GM12878 (cell line): ENCODE measurements around the gene RGL1. TPM values are rescaled to one million over a fixed set of nuclear protein-coding genes. Genes with fewer than 3 reads are reported as not detected.

Experiments
- ATAC-seq: fragments of 200-7000 bp; cut with Tn5 transposase; 3 replicates; pipeline ENCODE4 v1.9.1; 2020; ENCODE audit warnings: mild to moderate bottlenecking, moderate library complexity
- BruUV-seq: library from RNA; stranded (reverse); fragments of 400-500 nt; replicated peaks from 2 replicates; lab custom pipeline; 2021; lab: Mats Ljungman, UMichigan
- CTCF ChIA-PET: fragments of 300-600 bp; sonication (Branson Sonifier 250); formaldehyde crosslinking; extraction: SDS; loops from one replicate; lab custom pipeline; 2021; ENCODE audit warnings: inconsistent platforms; lab: Yijun Ruan, JAX
- POLR2A ChIA-PET: fragments of 350-600 bp; formaldehyde crosslinking; extraction: SDS; loops from one replicate; lab custom pipeline; 2021; ENCODE audit warnings: inconsistent platforms; lab: Charles Lee
- RAD21 ChIA-PET: fragments of 300-600 bp; sonication (Branson Sonifier 250); formaldehyde crosslinking; loops from one replicate; lab custom pipeline; 2023; ENCODE audit warnings: antibody characterized with exemption; ENCODE audit not compliant: unreplicated experiment; lab: Charles Lee
- SMC1A ChIA-PET: fragments of 300-600 bp; sonication (Branson Sonifier 250); formaldehyde crosslinking; loops from one replicate; lab custom pipeline; 2023; ENCODE audit not compliant: unreplicated experiment, uncharacterized antibody; lab: Charles Lee
- DNase-seq: peaks from one replicate; pipeline ENCODE4 v3.0.0-alpha.2; 2011; ENCODE audit warnings: low read depth, low spot score
- FAIRE-seq: peaks from 3 replicates; lab custom pipeline; 2011; peaks lifted over from hg19 to GRCh38; lab: Jason Lieb, UNC
- H2AFZ ChIP-seq: 2 replicates; pipeline ENCODE4 v1.6.0; 2011; ENCODE audit warnings: low read depth, low read length, control low read depth; ENCODE audit not compliant: control insufficient read depth
- H3K27ac ChIP-seq: 2 replicates; pipeline ENCODE4 v1.5.1; 2011; ENCODE audit warnings: control low read depth; ENCODE audit not compliant: control insufficient read depth, insufficient read depth
- H3K27me3 ChIP-seq, 2 experiments: replicated peaks in 1 of 2; 2 replicates each; pipeline versions ENCODE4 v1.6.0 to v1.6.1; 2011; ENCODE audit warnings: low read length in 1 of 2; ENCODE audit not compliant: control insufficient read depth in 2 of 2, insufficient read depth in 2 of 2
- H3K36me3 ChIP-seq, 2 experiments: 2 replicates each; pipeline ENCODE4 v1.5.1; 2011; ENCODE audit warnings: low read length in 1 of 2; ENCODE audit not compliant: control insufficient read depth in 2 of 2, insufficient read depth in 2 of 2
- H3K4me1 ChIP-seq: 2 replicates; pipeline ENCODE4 v1.6.1; 2011; ENCODE audit warnings: mild to moderate bottlenecking, low read length, moderate library complexity, mixed read lengths; ENCODE audit not compliant: control insufficient read depth, insufficient read depth
- H3K4me2 ChIP-seq: 2 replicates; pipeline ENCODE4 v1.6.0; 2011; ENCODE audit warnings: control low read depth; ENCODE audit not compliant: control insufficient read depth, insufficient read depth
- H3K4me3 ChIP-seq: fragments of 200-600 bp; sonication (generic); 2 replicates; pipeline ENCODE4 v1.5.1; 2016
- H3K79me2 ChIP-seq: 2 replicates; pipeline ENCODE4 v1.6.0; 2011; ENCODE audit warnings: low read length; ENCODE audit not compliant: control insufficient read depth, insufficient read depth
- H3K9ac ChIP-seq: 2 replicates; pipeline ENCODE4 v1.8.0; 2011; ENCODE audit warnings: low read length, control low read depth, mixed read lengths; ENCODE audit not compliant: control insufficient read depth, insufficient read depth
- H3K9me3 ChIP-seq: replicated peaks from 3 replicates; pipeline ENCODE4 v1.5.1; 2011; ENCODE audit warnings: mild to moderate bottlenecking, low read length; ENCODE audit not compliant: control insufficient read depth, insufficient read depth
- H4K20me1 ChIP-seq: 2 replicates; pipeline ENCODE4 v1.6.0; 2011; ENCODE audit not compliant: control insufficient read depth, insufficient read depth
- HDAC6 ChIP-seq: fragments of 200-600 bp; sonication (generic); IDR thresholded peaks from one replicate; pipeline ENCODE4 v1.8.0; 2017; ENCODE audit warnings: antibody characterized with exemption; ENCODE audit not compliant: unreplicated experiment
- KAT2A ChIP-seq: conservative IDR thresholded peaks from 2 replicates; pipeline ENCODE4 v1.6.1; 2011; ENCODE audit warnings: low read depth, low read length; ENCODE audit not compliant: control insufficient read depth
- MXI1 ChIP-seq: fragments of 150-350 bp; IDR thresholded peaks from 2 replicates; pipeline ENCODE4 v1.6.1; 2011; ENCODE audit warnings: low read depth, mild to moderate bottlenecking, inconsistent platforms, low read length, improper control_type of control experiment
- NFYB ChIP-seq: IDR thresholded peaks from 2 replicates; pipeline ENCODE4 v1.6.1; 2011; ENCODE audit warnings: low read depth, mild to moderate bottlenecking, low read length, improper control_type of control experiment, moderate library complexity; ENCODE audit not compliant: insufficient read depth
- PML ChIP-seq: IDR thresholded peaks from 2 replicates; pipeline ENCODE4 v1.6.1; 2012; ENCODE audit warnings: low read length, inconsistent platforms
- RAD21 ChIP-seq: IDR thresholded peaks from 2 replicates; pipeline ENCODE4 v1.6.1; 2011; ENCODE audit warnings: mild to moderate bottlenecking, low read depth, low read length, moderate library complexity; ENCODE audit not compliant: insufficient read depth
- SRF ChIP-seq, 2 experiments: IDR thresholded peaks; 2 replicates each; pipeline ENCODE4 v1.6.1; 2011; ENCODE audit warnings: low read depth in 2 of 2, low read length in 2 of 2, mild to moderate bottlenecking in 1 of 2, moderate library complexity in 1 of 2
- SUPT20H ChIP-seq: IDR thresholded peaks from 2 replicates; pipeline ENCODE4 v1.6.1; 2011; ENCODE audit warnings: low read depth, mild to moderate bottlenecking, low read length, moderate library complexity, borderline replicate concordance; ENCODE audit not compliant: control insufficient read depth
- TCF7 ChIP-seq: IDR thresholded peaks from 2 replicates; pipeline ENCODE4 v1.6.1; 2014; ENCODE audit warnings: antibody characterized with exemption, borderline replicate concordance
- ZNF217 ChIP-seq: fragments of 450-650 bp; IDR thresholded peaks from 2 replicates; pipeline ENCODE4 v1.6.1; 2017; ENCODE audit warnings: antibody characterized with exemption, mild to moderate bottlenecking
- ZNF384 ChIP-seq: IDR thresholded peaks from 2 replicates; pipeline ENCODE4 v1.6.1; 2012; ENCODE audit warnings: low read depth, mild to moderate bottlenecking, low read length, improper control_type of control experiment, borderline replicate concordance
- WGBS: methylation state at CpG from one replicate; pipeline ENCODE4 v1.1.6; 2016; ENCODE audit warnings: low lambda C conversion rate; ENCODE audit not compliant: insufficient replicate concordance, insufficient coverage; ENCODE audit errors: missing lambda C conversion rate; 5-methylcytosine and 5-hydroxymethylcytosine counted together
- in situ Hi-C: fragments of 300-500 bp; cut with MboI; formaldehyde crosslinking; loops from 9 replicates; pipeline ENCODE4 v1.14.3; 2018; ENCODE audit warnings: mixed read lengths
- intact Hi-C: fragments of 100-400 bp; cut with micrococcal nuclease; formaldehyde crosslinking; loops from one replicate; pipeline ENCODE4 v1.14.2; 2022; ENCODE audit not compliant: unreplicated experiment
- polyA plus RNA-seq, 11 experiments: library from polyadenylated mRNA; depleted of rRNA in 4 of 11; unstranded in 6 of 11; stranded (reverse) in 5 of 11; fragments of >200 nt; fragmentation: Nextera tagmentation in 4 of 11; fragmentation: Illumina TruSeq in 1 of 11; extraction: Ambion mirVana in 4 of 11; extraction: Trizol in 1 of 11; gene quantifications; 1 replicate in 1 of 11; 2 replicates in 10 of 11; pipeline versions ENCODE4 v1.2.1 to v1.2.3, GENCODE V29; 2011 to 2016; ENCODE audit warnings: inconsistent platforms in 2 of 11, missing spikeins in 2 of 11, low read depth in 1 of 11
- total RNA-seq, 4 experiments: library from RNA; depleted of rRNA in 3 of 4; stranded (reverse); fragments of >200 nt in 3 of 4; fragmentation: Illumina TruSeq in 1 of 4; extraction: Trizol in 1 of 4; gene quantifications; 2 replicates each; pipeline versions ENCODE4 v1.2.1 to v1.2.3, GENCODE V29; 2013 to 2021
- TF ChIP-seq, protein P1 (sequence below): fragments of 450-650 bp; IDR thresholded peaks from 2 replicates; pipeline ENCODE4 v1.6.1; 2017; ENCODE audit warnings: mild to moderate bottlenecking, moderate library complexity
- TF ChIP-seq, protein P2 (sequence below): IDR thresholded peaks from 2 replicates; pipeline ENCODE4 v1.6.1; 2011; ENCODE audit warnings: borderline replicate concordance, low read depth, mild to moderate bottlenecking, moderate library complexity, low read length; ENCODE audit not compliant: insufficient read depth, poor library complexity, severe bottlenecking
- TF ChIP-seq, protein P3 (sequence below): fragments of 450-650 bp; IDR thresholded peaks from 2 replicates; pipeline ENCODE4 v1.6.1; 2017; ENCODE audit warnings: low read depth, mild to moderate bottlenecking, moderate library complexity

RGL1 gene
- total and polyA plus RNA-seq, 10 of the 15 experiments (the other 5 are each of a cell fraction or from before 2014, with no cell fraction given) = 8.1 to 25.0 (median 19.0) TPM

DNA sequence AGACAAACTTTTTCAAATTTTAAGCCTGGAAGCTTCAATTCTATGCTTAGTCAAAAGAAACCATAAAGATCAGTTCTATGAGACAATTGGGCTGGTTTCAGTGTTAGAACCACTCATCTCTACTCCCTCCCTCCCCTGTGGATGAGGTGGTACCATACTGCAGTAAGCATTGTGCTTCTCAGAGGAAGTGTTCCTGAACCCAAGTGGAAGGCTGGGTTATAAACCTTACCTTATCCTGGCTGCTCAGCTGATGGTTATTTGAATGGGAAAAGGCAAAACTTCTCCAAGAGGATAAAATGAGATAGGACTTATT lies 34.1 kb upstream of the RGL1 start (continued):
- TF ChIP-seq, protein P1, sequence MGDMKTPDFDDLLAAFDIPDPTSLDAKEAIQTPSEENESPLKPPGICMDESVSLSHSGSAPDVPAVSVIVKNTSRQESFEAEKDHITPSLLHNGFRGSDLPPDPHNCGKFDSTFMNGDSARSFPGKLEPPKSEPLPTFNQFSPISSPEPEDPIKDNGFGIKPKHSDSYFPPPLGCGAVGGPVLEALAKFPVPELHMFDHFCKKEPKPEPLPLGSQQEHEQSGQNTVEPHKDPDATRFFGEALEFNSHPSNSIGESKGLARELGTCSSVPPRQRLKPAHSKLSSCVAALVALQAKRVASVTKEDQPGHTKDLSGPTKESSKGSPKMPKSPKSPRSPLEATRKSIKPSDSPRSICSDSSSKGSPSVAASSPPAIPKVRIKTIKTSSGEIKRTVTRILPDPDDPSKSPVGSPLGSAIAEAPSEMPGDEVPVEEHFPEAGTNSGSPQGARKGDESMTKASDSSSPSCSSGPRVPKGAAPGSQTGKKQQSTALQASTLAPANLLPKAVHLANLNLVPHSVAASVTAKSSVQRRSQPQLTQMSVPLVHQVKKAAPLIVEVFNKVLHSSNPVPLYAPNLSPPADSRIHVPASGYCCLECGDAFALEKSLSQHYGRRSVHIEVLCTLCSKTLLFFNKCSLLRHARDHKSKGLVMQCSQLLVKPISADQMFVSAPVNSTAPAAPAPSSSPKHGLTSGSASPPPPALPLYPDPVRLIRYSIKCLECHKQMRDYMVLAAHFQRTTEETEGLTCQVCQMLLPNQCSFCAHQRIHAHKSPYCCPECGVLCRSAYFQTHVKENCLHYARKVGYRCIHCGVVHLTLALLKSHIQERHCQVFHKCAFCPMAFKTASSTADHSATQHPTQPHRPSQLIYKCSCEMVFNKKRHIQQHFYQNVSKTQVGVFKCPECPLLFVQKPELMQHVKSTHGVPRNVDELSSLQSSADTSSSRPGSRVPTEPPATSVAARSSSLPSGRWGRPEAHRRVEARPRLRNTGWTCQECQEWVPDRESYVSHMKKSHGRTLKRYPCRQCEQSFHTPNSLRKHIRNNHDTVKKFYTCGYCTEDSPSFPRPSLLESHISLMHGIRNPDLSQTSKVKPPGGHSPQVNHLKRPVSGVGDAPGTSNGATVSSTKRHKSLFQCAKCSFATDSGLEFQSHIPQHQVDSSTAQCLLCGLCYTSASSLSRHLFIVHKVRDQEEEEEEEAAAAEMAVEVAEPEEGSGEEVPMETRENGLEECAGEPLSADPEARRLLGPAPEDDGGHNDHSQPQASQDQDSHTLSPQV = no peak

DNA sequence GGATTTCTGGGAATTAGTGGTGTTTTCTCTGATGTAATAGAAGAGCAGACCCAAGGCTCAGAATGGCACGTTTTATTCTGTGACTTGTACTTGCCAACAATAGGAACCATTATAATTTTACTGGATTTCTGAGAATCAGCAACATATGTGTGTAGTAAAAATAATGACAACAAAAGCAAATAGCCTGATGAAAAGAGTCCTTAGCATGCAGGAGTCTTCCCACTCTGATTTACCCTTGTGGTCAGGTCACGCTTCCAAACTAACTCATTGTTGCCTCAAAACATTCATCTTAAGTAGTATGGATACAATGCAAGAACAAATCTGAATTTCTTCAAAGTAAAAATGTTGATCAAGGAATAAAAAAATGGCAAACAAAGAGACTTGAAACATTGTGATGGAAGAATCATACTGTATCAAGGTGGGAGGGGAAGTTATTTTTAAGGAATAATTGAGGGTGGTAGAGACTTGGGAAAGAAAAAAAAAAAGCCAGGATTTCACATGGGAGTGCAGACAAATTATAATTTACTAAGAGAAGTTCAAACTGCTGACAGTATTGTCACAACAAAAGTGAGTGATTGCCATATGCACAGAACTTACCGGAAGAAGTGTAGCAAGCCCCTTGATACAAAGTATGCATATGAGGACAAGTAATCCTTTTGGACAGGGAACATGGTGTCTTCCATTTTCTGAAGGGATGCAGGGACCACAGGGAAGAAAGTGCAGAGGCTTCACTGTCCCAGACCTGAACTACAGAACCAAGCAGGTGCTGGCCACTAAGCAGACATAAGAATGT lies 31.2 kb upstream of the RGL1 start:
- ChIA-PET POLR2A (interaction anchor here (0.7 kb wide), 1 partner anchor 102 kb away, joined by 7 read pairs; no protein-coding TSS in a partner anchor), RAD21 (no interaction called here), SMC1A (interaction anchor here (0.6 kb wide), 1 partner anchor 525 kb away, joined by 3 read pairs; no protein-coding TSS in a partner anchor), CTCF (interaction anchor here (0.7 kb wide), 1 partner anchor 482 kb away, joined by 3 read pairs; no protein-coding TSS in a partner anchor)
- Histone ChIP-seq H3K4me3 (no peak overlapping the region), H2AFZ (no peak overlapping the region), H3K36me3 (peaks cover 0 to 2% of the 10 kb centered on the region in 2 experiments; a peak in 2 of 4 replicates), H3K9ac (no peak overlapping the region), H4K20me1 (no peaks in the 10 kb centered on the region), H3K27ac (no peak overlapping the region), H3K9me3 (peaks cover 23% of the 10 kb centered on the region; the same call in 2 of the 3 replicates), H3K27me3 (no peaks in the 10 kb centered on the region), H3K4me2 (no peak overlapping the region), H3K4me1 (no peaks in the 10 kb centered on the region), H3K79me2 (no peaks in the 10 kb centered on the region)
- FAIRE-seq (no peak), ATAC-seq (no peak), DNase-seq (no peak)
- in situ Hi-C loops (no loop called here), intact Hi-C loops (no loop called here)
- BruUV-seq = no TSS peak
- WGBS = 46% methylated on average over 3 of the region's 3 CpGs
- TF ChIP-seq HDAC6 = no peak
- no peak for TF ChIP-seq ZNF217
- no peak for TF ChIP-seq KAT2A
- TF ChIP-seq NFYB = no peak
- TF ChIP-seq SRF (IDR thresholded peaks at IDR 0.05; ENCODE audit: low read depth in 2 of 2, low read length in 2 of 2) = no peak
- TF ChIP-seq ZNF384 = no peak
- TF ChIP-seq TCF7 = no peak
- TF ChIP-seq, protein P2, sequence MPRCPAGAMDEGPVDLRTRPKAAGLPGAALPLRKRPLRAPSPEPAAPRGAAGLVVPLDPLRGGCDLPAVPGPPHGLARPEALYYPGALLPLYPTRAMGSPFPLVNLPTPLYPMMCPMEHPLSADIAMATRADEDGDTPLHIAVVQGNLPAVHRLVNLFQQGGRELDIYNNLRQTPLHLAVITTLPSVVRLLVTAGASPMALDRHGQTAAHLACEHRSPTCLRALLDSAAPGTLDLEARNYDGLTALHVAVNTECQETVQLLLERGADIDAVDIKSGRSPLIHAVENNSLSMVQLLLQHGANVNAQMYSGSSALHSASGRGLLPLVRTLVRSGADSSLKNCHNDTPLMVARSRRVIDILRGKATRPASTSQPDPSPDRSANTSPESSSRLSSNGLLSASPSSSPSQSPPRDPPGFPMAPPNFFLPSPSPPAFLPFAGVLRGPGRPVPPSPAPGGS = no peak
- no peak for TF ChIP-seq RAD21
- no peak for TF ChIP-seq PML
- no peak for TF ChIP-seq MXI1
- TF ChIP-seq, protein P3, sequence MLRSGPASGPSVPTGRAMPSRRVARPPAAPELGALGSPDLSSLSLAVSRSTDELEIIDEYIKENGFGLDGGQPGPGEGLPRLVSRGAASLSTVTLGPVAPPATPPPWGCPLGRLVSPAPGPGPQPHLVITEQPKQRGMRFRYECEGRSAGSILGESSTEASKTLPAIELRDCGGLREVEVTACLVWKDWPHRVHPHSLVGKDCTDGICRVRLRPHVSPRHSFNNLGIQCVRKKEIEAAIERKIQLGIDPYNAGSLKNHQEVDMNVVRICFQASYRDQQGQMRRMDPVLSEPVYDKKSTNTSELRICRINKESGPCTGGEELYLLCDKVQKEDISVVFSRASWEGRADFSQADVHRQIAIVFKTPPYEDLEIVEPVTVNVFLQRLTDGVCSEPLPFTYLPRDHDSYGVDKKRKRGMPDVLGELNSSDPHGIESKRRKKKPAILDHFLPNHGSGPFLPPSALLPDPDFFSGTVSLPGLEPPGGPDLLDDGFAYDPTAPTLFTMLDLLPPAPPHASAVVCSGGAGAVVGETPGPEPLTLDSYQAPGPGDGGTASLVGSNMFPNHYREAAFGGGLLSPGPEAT = no peak
- TF ChIP-seq SUPT20H = no peak
